ENCODE data around the gene MPP1.

The MPP1 gene

DNA sequence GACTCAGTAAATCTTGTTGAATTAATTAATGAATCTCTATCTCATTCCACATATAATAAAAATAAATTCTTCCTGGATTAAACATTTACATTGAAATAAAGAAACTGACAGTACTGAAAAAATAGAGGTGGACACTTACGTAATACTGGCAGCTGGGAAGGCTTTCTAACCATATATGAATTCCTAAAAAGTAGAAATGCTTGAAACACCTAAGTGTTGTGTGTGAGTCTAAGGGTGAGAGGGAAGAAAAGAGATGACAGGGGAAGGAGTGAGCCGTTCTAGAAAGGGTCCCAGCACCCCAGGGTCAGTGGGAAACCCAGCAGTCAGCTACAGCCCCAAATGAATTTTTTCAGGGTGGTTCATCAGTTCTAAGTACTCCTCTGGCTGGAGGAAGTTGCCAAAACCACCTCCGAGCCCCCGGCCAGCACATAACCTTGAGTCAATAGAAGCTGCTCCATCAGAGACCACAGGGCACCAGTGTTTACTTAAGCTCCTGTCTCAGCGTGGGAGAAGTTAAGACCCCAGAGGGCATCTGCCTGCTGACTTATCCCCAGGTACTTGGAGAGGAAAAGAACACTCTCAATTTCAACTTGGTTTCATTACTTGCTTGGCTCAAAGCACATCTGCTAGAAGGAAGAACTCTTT lies 72.7 kb downstream of the MPP1 start:
- DNase-seq (ENCODE audit: low read depth in 2 of 2): no peak

DNA sequence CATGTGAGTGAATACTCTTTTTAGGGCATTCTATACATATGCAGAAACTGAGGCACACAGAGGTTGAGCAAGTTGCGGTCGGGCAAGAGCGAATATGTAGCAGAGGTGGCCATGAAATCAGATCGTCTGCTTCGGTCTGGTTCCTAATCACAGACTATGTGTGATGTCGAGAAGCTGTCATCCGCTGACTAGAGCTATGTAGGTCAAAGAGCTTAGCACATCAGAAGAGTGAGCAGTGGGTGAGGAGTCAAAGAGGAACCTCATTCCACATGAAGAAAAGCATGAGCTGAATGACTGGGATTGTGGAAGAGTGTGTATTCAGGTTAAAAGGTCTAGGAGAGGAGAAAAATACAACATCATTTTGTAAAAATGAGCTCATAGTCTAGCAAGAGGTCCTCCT lies 73.4 kb downstream of the MPP1 start:
- no peak for DNase-seq (ENCODE audit: low read depth in 2 of 2)

DNA sequence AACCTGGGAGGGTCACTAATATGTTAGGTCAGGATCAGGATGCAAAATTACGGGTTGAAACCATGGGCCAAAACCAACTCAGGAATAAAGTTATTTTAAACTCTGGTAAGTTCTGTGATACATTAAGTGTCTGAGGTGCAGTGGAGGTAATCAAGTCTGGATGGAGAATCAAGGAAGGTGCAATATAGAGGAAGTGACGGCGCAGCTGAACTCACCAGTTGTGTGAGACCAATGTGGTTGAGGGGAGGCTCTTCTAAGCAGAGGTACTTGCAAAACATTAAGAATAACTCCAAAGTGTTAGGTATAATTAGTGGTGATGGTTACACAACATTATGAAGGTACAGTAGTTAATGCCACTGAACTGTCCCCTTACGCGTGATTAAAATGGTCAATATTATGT lies 74.1 kb downstream of the MPP1 start:
- DNase-seq (ENCODE audit: low read depth in 2 of 2): no peak

GRCh38 chrX:154730253-154730891 lies 74.9 kb downstream of the MPP1 start:
- DNase-seq (ENCODE audit: low read depth in 2 of 2): no peak

GRCh38 chrX:154729439-154729838 lies 75.8 kb downstream of the MPP1 start:
- no peak for DNase-seq (ENCODE audit: low read depth in 2 of 2)

Data from stimulated activated CD8-positive, alpha-beta memory T cell treated with anti-CD3 and anti-CD28 coated beads, Interleukin-15, amount 100 ng/mL, for 4 hours (primary cell).